Muscle of leg (tissue), 11 donors: ENCODE data around the gene LRRFIP1. TPM values are rescaled to one million over a fixed set of nuclear protein-coding genes. Genes with fewer than 3 reads are reported as not detected.

Experiments used
- DNase-seq: peaks from one replicate; pipeline ENCODE4 v3.0.0; 2013
- H3K27ac ChIP-seq: one replicate; pipeline ENCODE4 v1.5.1; 2013; ENCODE audit warnings: mild to moderate bottlenecking, low read length, control low read depth
- H3K27me3 ChIP-seq: one replicate; pipeline ENCODE4 v1.6.1; 2013; ENCODE audit warnings: low read length; ENCODE audit not compliant: control insufficient read depth, insufficient read depth
- H3K36me3 ChIP-seq: one replicate; pipeline ENCODE4 v1.6.1; 2013; ENCODE audit warnings: low read length; ENCODE audit not compliant: control insufficient read depth, insufficient read depth
- H3K4me1 ChIP-seq: one replicate; pipeline ENCODE4 v1.6.1; 2013; ENCODE audit warnings: low read length; ENCODE audit not compliant: control insufficient read depth, insufficient read depth
- H3K4me3 ChIP-seq: one replicate; pipeline ENCODE4 v1.5.1; 2013; ENCODE audit warnings: low read length, control low read depth
- H3K9me3 ChIP-seq: replicated peaks from 2 replicates; pipeline ENCODE4 v1.6.1; 2013; ENCODE audit warnings: low read depth, low read length; ENCODE audit not compliant: control insufficient read depth
- WGBS: methylation state at CpG from one replicate; pipeline ENCODE4 v1.1.5; 2013; ENCODE audit warnings: missing lambda C conversion rate; ENCODE audit not compliant: insufficient coverage; 5-methylcytosine and 5-hydroxymethylcytosine counted together
- polyA plus RNA-seq, 8 donors: library from polyadenylated mRNA; unstranded; fragments of 120-200 nt; gene quantifications; one replicate each; pipeline versions ENCODE4 v1.2.1 to v1.2.3, GENCODE V29; 2013; ENCODE audit warnings: inconsistent platforms in 1 of 8, low replicate concordance in 1 of 8; ENCODE audit not compliant: insufficient read length in 8 of 8, insufficient read depth in 1 of 8
- total RNA-seq: library from RNA; stranded (reverse); fragments of 120-200 nt; gene quantifications from one replicate; pipeline ENCODE4 v1.2.4, GENCODE V29; 2013

Gene LRRFIP1
- total and polyA plus RNA-seq, 9 donors = 95.1 to 182 (median 113) TPM

DNA sequence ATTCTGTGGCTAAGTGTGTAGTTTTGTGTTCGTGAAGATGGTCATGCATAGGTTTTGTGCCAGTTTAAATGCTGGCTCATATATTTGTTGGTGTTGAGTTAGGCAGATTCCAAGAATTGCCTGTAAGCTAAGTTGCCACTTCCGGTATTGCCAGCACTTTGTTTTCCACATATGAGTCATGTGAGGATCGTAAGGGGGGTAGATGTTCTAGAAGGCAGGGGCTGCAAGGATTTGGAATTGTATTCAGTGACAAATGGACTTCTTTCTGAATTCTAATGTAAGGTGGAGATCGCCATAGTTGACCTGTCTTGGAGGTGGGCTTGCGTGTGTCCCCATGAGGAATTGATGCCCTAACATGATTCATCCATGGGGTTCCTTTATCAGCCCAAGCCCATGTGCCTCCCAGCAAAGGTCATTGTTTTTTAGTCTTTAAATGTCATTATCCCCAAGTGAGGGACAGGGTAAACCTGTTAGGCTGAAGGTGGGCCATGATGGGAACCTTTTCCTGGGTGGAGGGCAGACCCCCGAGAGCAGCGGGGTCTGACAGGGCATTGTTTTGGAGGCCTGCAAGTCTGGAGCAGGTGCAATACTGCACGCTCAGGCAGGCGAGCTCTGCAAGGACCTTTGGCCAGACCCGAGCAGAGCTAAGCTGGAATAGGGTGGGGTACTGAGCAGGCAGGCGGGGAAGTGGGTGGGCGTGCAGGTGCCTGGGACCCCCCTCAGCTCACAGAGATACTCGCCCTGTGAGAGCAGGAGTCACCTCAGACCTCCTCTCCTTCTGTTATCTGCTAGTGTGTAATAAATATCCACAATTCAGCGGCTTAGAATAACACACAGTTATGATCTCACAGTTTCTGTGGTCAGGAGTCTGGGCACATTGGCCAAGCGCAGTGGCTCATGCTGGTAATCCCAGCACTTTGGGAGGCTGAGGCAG, 77.4 kb downstream of the LRRFIP1 start:
- WGBS = 88% methylated on average over 11 of the region's 15 CpGs

DNA sequence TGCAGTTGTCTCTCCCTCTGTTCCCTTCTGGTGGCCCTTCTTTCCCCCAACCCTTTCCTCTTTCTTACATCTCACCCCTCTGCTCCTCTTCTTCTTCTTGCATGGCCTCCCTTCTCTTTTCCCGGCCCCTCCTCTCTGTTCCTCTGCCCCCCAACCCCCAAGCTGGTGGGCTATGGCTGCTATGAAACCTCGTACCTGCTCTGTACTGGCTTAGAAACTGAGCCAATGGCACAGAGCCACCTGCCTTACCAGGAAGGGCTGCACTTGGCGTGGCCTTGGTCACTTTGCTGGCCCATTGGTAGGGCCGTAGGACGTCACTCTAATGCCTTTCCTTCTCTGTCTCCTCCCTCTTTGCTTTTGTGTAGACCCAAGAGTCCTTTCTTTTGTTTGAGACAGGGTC, 78.9 kb downstream of the LRRFIP1 start:
- Histone ChIP-seq H3K4me3 (no peak overlapping the region), H3K36me3 (peaks cover 23% of the 10 kb centered on the region), H3K9me3 (no peaks in the 10 kb centered on the region), H3K27ac (no peak overlapping the region), H3K27me3 (no peaks in the 10 kb centered on the region), H3K4me1 (peaks cover 50% of the 10 kb centered on the region)
- 100% methylated on average over 5 of the region's 5 CpGs for WGBS
- DNase-seq = no peak

More for the DNA sequence above, 77.4 kb downstream of the LRRFIP1 start:
- H3K27ac ChIP-seq = no peak overlapping the region
- peaks cover 65% of the 10 kb centered on the region for H3K4me1 ChIP-seq
- no peak overlapping the region for H3K4me3 ChIP-seq
- DNase-seq = no peak
- no peaks in the 10 kb centered on the region for H3K27me3 ChIP-seq
- H3K9me3 ChIP-seq = no peaks in the 10 kb centered on the region
- H3K36me3 ChIP-seq = peaks cover 15% of the 10 kb centered on the region

DNA sequence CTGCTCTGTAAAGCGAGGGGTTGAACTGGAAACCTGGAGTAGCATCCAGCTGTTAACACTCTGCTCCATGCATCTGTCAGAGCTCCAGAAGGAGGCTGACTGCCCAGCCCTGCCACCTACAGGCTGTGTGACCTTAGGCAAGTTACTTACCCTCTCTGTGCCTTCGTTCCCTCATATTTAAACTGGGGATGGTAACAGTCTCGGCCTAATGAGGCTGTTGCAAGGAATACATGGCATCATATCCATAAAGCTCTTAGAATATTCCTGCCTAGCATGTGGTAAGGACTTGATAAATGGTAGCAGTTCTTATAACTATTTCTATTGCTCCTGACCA, 80.6 kb downstream of the LRRFIP1 start:
- Histone ChIP-seq H3K27ac (peak overlapping the region; percentile 75), H3K27me3 (no peaks in the 10 kb centered on the region), H3K9me3 (no peaks in the 10 kb centered on the region), H3K4me1 (peaks cover 41% of the 10 kb centered on the region), H3K4me3 (no peak overlapping the region), H3K36me3 (peaks cover 37% of the 10 kb centered on the region)
- no peak for DNase-seq
- WGBS = 57% methylated on average over 1 of the region's 3 CpGs

DNA sequence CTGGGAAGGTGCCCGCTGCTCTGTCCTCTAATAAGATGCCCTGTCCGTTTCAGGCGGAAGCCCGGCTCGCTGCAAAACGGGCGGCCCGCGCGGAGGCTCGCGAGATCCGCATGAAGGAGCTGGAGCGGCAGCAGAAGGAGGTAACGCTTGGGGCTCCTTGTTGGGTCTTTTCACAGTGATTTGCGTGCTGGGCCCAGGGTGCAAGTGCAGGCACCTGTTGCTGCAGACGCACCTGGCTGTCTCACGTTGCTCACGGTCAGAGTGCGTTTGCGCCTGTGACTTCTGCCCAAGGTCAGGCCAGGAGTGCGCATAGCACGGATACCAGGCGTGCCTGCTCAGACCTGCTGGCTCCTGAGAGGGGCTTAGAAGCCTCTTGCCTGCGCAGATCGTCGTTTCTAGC, 81.1 kb downstream of the LRRFIP1 start:
- Histone ChIP-seq H3K27me3 (no peaks in the 10 kb centered on the region), H3K9me3 (no peaks in the 10 kb centered on the region), H3K27ac (peak overlapping the region; percentile 6), H3K4me1 (peaks cover 37% of the 10 kb centered on the region), H3K36me3 (peaks cover 37% of the 10 kb centered on the region), H3K4me3 (no peak overlapping the region)
- DNase-seq = no peak
- WGBS = 84% methylated on average over 27 of the region's 27 CpGs

DNA sequence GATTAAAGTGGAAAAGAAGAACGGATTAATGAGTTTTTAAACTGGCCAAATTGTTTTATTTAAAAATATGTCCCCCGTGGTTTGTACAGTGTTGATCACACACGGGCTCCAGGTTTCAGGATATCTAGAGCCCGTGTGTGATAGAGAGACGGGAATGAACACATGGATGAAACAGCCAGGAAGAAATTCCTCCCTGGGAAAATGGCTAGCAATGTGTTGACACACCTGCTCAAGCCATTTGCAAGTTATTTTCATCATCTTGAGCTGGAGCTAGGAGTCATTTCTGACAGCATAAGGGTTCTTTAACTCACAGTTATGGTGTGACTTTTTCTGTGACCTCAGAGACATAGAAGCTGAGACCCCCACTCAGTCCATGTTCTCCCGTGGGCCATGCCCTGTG, 81.6 kb downstream of the LRRFIP1 start:
- no peaks in the 10 kb centered on the region for H3K9me3 ChIP-seq
- no peak overlapping the region for H3K4me3 ChIP-seq
- H3K27ac ChIP-seq = peak overlapping the region; percentile 6
- peaks cover 33% of the 10 kb centered on the region for H3K4me1 ChIP-seq
- no peaks in the 10 kb centered on the region for H3K27me3 ChIP-seq
- 75% methylated on average over 5 of the region's 6 CpGs for WGBS
- no peak for DNase-seq
- peaks cover 37% of the 10 kb centered on the region for H3K36me3 ChIP-seq

DNA sequence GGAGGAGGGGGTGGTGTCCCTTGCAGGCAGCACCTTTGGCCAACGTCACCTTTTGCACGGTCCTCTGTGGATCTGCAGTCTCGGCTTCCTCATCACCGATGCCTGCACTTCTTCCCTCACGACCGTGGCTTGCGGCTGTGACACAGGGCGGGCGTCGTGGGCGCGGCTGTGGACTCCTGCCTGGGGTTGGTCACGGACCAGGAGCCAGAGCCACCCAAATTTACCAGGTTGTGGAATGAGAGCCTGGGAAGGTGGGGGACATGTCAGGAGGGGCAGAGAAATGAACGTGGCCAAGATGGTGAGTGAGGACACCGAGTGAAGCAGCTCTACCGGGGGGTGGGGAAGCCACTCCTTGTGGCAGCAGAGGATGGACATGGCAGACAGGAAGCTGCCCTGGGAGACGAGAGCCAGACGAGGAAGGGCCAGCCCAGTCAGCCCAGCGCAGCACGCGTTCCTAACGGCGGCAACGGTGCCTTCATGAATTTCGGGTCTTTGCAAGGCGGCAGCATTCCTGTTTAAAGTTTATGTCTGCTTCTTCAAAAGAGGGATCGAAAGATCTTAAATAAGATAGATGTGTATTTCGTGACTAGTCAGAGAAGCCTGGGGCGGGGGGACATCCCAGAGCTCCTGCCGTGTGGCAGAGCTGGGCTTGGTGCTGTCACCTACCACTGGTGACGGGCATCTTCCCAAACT, 84.2 kb downstream of the LRRFIP1 start:
- no peak for DNase-seq
- Histone ChIP-seq H3K4me3 (no peak overlapping the region), H3K27ac (no peak overlapping the region), H3K36me3 (peaks cover 31% of the 10 kb centered on the region), H3K4me1 (peaks cover 41% of the 10 kb centered on the region), H3K9me3 (no peaks in the 10 kb centered on the region), H3K27me3 (no peaks in the 10 kb centered on the region)
- 92% methylated on average over 28 of the region's 31 CpGs for WGBS

DNA sequence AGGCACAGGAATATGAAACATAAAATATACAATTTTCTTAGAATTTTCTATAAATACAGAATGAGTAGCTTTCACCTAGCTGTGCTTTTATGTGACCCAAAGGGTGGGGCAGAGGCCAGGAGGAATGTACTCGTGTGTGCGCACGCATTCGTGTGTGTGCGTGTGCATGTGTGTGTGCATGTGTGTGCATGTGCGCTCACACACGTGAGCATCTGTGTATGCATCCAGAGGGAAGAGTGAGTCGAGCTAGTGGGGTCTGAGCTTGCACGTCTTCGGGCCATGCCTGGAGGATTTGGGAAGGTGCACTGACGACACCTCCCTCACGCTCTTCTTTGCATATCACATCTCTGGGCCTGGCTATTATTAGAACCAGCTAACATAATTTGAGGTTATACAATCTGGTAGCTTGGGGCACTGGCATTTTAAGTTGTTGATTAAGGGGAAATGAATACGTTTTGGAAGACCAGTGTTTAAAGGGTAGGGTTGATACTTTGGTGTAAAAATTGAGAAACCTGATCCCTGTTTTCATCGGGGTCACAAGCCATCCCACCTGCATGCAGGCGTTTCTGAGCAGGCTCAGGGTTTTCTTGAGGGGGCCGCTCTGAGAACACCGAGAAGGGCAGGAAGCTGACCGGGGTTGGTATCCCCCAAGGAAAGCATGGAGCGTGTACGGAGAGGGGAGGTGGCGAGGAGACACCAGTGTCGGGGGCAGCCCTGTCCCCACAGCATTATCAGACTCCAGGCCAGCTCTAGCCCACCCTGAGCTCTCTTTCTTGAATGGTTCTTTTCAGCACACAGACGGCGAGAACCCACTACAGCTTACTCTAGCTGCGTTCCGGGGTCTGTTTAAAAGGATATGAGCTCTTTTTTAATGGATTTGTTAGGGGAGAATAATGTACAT, 85.3 kb downstream of the LRRFIP1 start:
- peaks cover 31% of the 10 kb centered on the region for H3K36me3 ChIP-seq
- no peaks in the 10 kb centered on the region for H3K27me3 ChIP-seq
- 85% methylated on average over 13 of the region's 26 CpGs for WGBS
- H3K27ac ChIP-seq = no peak overlapping the region
- no peak overlapping the region for H3K4me3 ChIP-seq
- H3K4me1 ChIP-seq = peaks cover 39% of the 10 kb centered on the region
- no peak for DNase-seq
- H3K9me3 ChIP-seq = no peaks in the 10 kb centered on the region

GRCh38 chr2:237714690-237715458, 87.5 kb downstream of the LRRFIP1 start:
- Histone ChIP-seq H3K9me3 (no peaks in the 10 kb centered on the region), H3K27ac (peak overlapping the region; percentile 92), H3K4me3 (no peak overlapping the region), H3K27me3 (no peaks in the 10 kb centered on the region), H3K36me3 (peaks cover 29% of the 10 kb centered on the region), H3K4me1 (peaks cover 31% of the 10 kb centered on the region)
- peak; percentile 94 for DNase-seq
- WGBS = 2% methylated on average over 10 of the region's 14 CpGs

DNA sequence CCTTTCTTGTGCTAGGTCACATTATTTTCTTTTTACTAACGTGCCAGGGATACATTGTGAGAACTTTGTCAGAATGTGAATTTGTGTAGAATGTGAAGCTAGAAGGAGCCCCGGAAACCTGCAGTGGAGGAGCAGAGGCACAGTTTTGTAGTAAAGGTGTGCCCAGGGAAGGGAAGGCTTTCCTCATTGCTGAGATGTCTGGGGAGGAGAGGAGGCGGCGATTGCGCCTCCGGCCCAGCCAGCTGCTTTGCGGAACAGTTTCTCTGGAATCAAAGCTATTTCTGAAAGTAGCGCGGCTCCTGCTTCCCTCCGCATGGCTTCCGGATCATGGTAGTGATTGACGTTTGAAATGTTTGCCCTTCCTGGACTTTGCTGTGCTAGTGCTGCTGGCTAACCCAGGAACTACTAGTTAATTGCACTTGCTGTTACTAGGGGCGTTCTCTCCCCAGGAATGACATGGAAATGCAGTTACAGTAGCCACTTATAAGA, 88.1 kb downstream of the LRRFIP1 start:
- Histone ChIP-seq H3K9me3 (no peaks in the 10 kb centered on the region), H3K27ac (peak overlapping the region; percentile 92), H3K4me3 (no peak overlapping the region), H3K27me3 (no peaks in the 10 kb centered on the region), H3K4me1 (peaks cover 31% of the 10 kb centered on the region), H3K36me3 (peaks cover 27% of the 10 kb centered on the region)
- WGBS = 5% methylated on average over 2 of the region's 13 CpGs
- peak; percentile 70 for DNase-seq
